Spleen (tissue), 11 donors: ENCODE results near the gene RARG. TPM values are rescaled to one million over a fixed set of nuclear protein-coding genes. Genes with fewer than 3 reads are reported as not detected.
A peak's percentile ranks its signal among the peaks of the same experiment; 100 is the strongest.

Source experiments
- DNase-seq: peaks from one replicate; pipeline ENCODE4 v3.0.0-alpha.2; 2020
- H3K27ac ChIP-seq, 8 donors: fragments of 200-600 bp; sonication (generic) in 7 of 8; 1 replicate in 4 of 8; 2 replicates in 4 of 8; pipeline versions ENCODE4 v1.5.0 to v1.8.0; 2016 to 2021; ENCODE audit warnings: inconsistent platforms in 4 of 8, mild to moderate bottlenecking in 4 of 8, moderate library complexity in 1 of 8
- H3K27me3 ChIP-seq, 7 donors: fragments of 200-600 bp; sonication (generic) in 6 of 7; replicated peaks in 1 of 7; 1 replicate in 4 of 7; 2 replicates in 3 of 7; pipeline versions ENCODE4 v1.5.0 to v1.8.0; 2016 to 2021; ENCODE audit warnings: inconsistent platforms in 3 of 7, mild to moderate bottlenecking in 1 of 7
- H3K36me3 ChIP-seq, 6 donors: fragments of 200-600 bp; sonication (generic) in 5 of 6; 1 replicate in 4 of 6; 2 replicates in 2 of 6; pipeline versions ENCODE4 v1.5.0 to v1.8.0; 2016 to 2021; ENCODE audit warnings: inconsistent platforms in 2 of 6
- H3K4me1 ChIP-seq, 6 donors: fragments of 200-600 bp; sonication (generic) in 5 of 6; 1 replicate in 3 of 6; 2 replicates in 3 of 6; pipeline versions ENCODE4 v1.5.0 to v1.8.0; 2016 to 2021; ENCODE audit warnings: inconsistent platforms in 3 of 6
- H3K4me3 ChIP-seq, 8 donors: fragments of 200-600 bp; sonication (generic) in 7 of 8; 1 replicate in 4 of 8; 2 replicates in 4 of 8; pipeline versions ENCODE4 v1.5.0 to v1.8.0; 2016 to 2021; ENCODE audit warnings: inconsistent platforms in 4 of 8, mild to moderate bottlenecking in 4 of 8, moderate library complexity in 2 of 8
- H3K9me3 ChIP-seq, 8 donors: fragments of 200-600 bp; sonication (generic) in 7 of 8; 1 replicate in 4 of 8; 2 replicates in 4 of 8; pipeline versions ENCODE4 v1.5.0 to v1.8.0; 2016 to 2021; ENCODE audit warnings: inconsistent platforms in 4 of 8
- CTCF ChIP-seq, 11 experiments: fragments of 200-600 bp in 7 of 11; fragments of 450-650 bp in 4 of 11; sonication (generic) in 4 of 11; IDR thresholded peaks in 8 of 11; conservative IDR thresholded peaks in 3 of 11; 1 replicate in 7 of 11; 2 replicates in 4 of 11; pipeline versions ENCODE4 v1.4.0 to v1.8.0; 2016 to 2021; ENCODE audit warnings: antibody characterized with exemption in 11 of 11, inconsistent platforms in 4 of 11, mild to moderate bottlenecking in 1 of 11
- POLR2A ChIP-seq, 3 donors: fragments of 450-650 bp; IDR thresholded peaks; one replicate each; pipeline ENCODE4 v1.5.1; 2017; ENCODE audit warnings: antibody characterized with exemption in 3 of 3, mild to moderate bottlenecking in 1 of 3
- POLR2AphosphoS5 ChIP-seq, 3 donors: sonication (generic); formaldehyde crosslinking; IDR thresholded peaks; one replicate each; pipeline ENCODE4 v1.5.1; 2017; ENCODE audit warnings: antibody characterized with exemption in 3 of 3
- WGBS, 5 donors: extraction: QIAGEN DNeasy Blood & Tissue Kit in 3 of 5; methylation state at CpG; one replicate each; pipeline versions ENCODE4 v1.1.5 to v1.1.7; 2013 to 2018; 5-methylcytosine and 5-hydroxymethylcytosine counted together
- intact Hi-C: fragments of 100-400 bp; cut with DNase I; formaldehyde crosslinking; loops from one replicate; pipeline ENCODE4 v1.15.0; 2023; ENCODE audit warnings: low total_unique reads
- polyA plus RNA-seq, 3 donors: library from polyadenylated mRNA; stranded (reverse); fragments of 200-250 nt; gene quantifications; one replicate each; pipeline ENCODE4 v1.2.1, GENCODE V29; 2013
- total RNA-seq, 7 donors: library from RNA; depleted of rRNA in 3 of 7; stranded (reverse); fragments of >200 nt in 3 of 7; fragmentation: NEBNext Ultra II Directional in 4 of 7; extraction: Animal tissue kit (Norgen Biotek cat#: 25700) in 4 of 7; gene quantifications; one replicate each; pipeline versions ENCODE4 v1.1.0 to v1.2.1, GENCODE V29; 2016 to 2021
- donor health status: healthy with polysubstance abuse.
- donor health status: DM: no; HTN: no; CAD: no; lungs with moderate emphysema.
- donor health status: DM: no; HTN: no; CAD: no.
- donor health status: Bipolar disorder and iron deficiency.
- donor health status: healthy.
- donor health status: DM: no; HTN: no; CAD: no.
- donor health status: DM: yes; HTN: yes; CAD: no.

RARG gene
- total and polyA plus RNA-seq, 10 donors: 4.6 to 20.8 (median 11.2) TPM

GRCh38 chr12:53226815-53227214, 5.2 kb downstream of the RARG start:
- 84 to 100% (median 89%) methylated on average over 4 of the region's 4 CpGs for WGBS, 5 donors
- Histone ChIP-seq H3K36me3 (no peaks in the 10 kb centered on the region), H3K9me3 (no peaks in the 10 kb centered on the region), H3K4me3 (no peak overlapping the region), H3K27ac (no peak overlapping the region), H3K4me1 (peaks cover 18 to 48% (median 37%) of the 10 kb centered on the region in 6 donors), H3K27me3 (peaks cover 0 to 8% (median 0%) of the 10 kb centered on the region in 7 donors)
- intact Hi-C loops: no loop called here
- TF ChIP-seq POLR2AphosphoS5 (IDR thresholded peaks at IDR 0.05) (no peak), CTCF (IDR thresholded peaks at IDR 0.05 in 8 of 11, conservative IDR thresholded peaks at IDR 0.05 in 3 of 11) (no peak), POLR2A (IDR thresholded peaks at IDR 0.05) (no peak)
- peak; percentile 45 for DNase-seq

GRCh38 chr12:53225635-53226424, 6.2 kb downstream of the RARG start:
- Histone ChIP-seq H3K36me3 (no peaks in the 10 kb centered on the region), H3K27ac (no peak overlapping the region), H3K9me3 (no peaks in the 10 kb centered on the region), H3K4me3 (no peak overlapping the region), H3K4me1 (peaks cover 11 to 44% (median 33%) of the 10 kb centered on the region in 6 donors), H3K27me3 (no peaks in the 10 kb centered on the region)
- WGBS, 5 donors: 91 to 97% (median 95%) methylated on average over 10 of the region's 10 CpGs
- no peak for TF ChIP-seq POLR2A (IDR thresholded peaks at IDR 0.05)
- no peak for TF ChIP-seq CTCF (IDR thresholded peaks at IDR 0.05 in 8 of 11, conservative IDR thresholded peaks at IDR 0.05 in 3 of 11)
- no peak for TF ChIP-seq POLR2AphosphoS5 (IDR thresholded peaks at IDR 0.05)
- DNase-seq: peak; percentile 58
- intact Hi-C loops: no loop called here

- Histone ChIP-seq H3K4me1 (peaks cover 11 to 46% (median 36%) of the 10 kb centered on the region in 6 donors), H3K9me3 (no peaks in the 10 kb centered on the region), H3K4me3 (no peak overlapping the region), H3K27ac (peak overlapping the region in 2 of 8 donors; percentile 98), H3K36me3 (no peaks in the 10 kb centered on the region), H3K27me3 (peaks cover 0 to under 1% (median 0%) of the 10 kb centered on the region in 7 donors)
- no peak for TF ChIP-seq POLR2AphosphoS5 (IDR thresholded peaks at IDR 0.05)
- TF ChIP-seq POLR2A (IDR thresholded peaks at IDR 0.05): no peak
- TF ChIP-seq CTCF (IDR thresholded peaks at IDR 0.05 in 8 of 11, conservative IDR thresholded peaks at IDR 0.05 in 3 of 11): no peak
- peak; percentile 58 for DNase-seq
- 87 to 92% (median 91%) methylated on average over 10 of the region's 10 CpGs for WGBS, 5 donors
- intact Hi-C loops: no loop called here
Observed at GRCh38 chr12:53224897-53225634, 6.9 kb downstream of the RARG start.
